Peyer's patch (tissue), 4 donors: ENCODE measurements around the gene ERF.

Experiments
- CTCF ChIP-seq, 6 experiments: fragments of 450-650 bp in 4 of 6; fragments of 200-600 bp in 2 of 6; sonication (generic) in 1 of 6; IDR thresholded peaks; one replicate each; pipeline ENCODE4 v1.5.1; 2017 to 2019; ENCODE audit warnings: antibody characterized with exemption in 6 of 6, mild to moderate bottlenecking in 3 of 6, moderate library complexity in 1 of 6
- POLR2A ChIP-seq, 2 donors: fragments of 450-650 bp; IDR thresholded peaks; one replicate each; pipeline ENCODE4 v1.5.1; 2017; ENCODE audit warnings: antibody characterized with exemption in 2 of 2, mild to moderate bottlenecking in 2 of 2, moderate library complexity in 2 of 2

GRCh38 chr19:42297039-42297438 lies 42.1 kb upstream of the ERF start:
- TF ChIP-seq CTCF (IDR thresholded peaks at IDR 0.05): no peak
- no peak for TF ChIP-seq POLR2A (IDR thresholded peaks at IDR 0.05)
